H1 (cell line): ENCODE results near the gene FHOD1. TPM values are rescaled to one million over a fixed set of nuclear protein-coding genes. Genes with fewer than 3 reads are reported as not detected.

Source experiments
- CTCF ChIA-PET: fragments of 300-600 bp; sonication (Branson Sonifier 250); formaldehyde crosslinking; loops from one replicate; lab custom pipeline; 2021; ENCODE audit not compliant: partially characterized antibody; lab: Charles Lee
- POLR2A ChIA-PET: fragments of 300-600 bp; sonication (Branson Sonifier 250); formaldehyde crosslinking; loops from one replicate; lab custom pipeline; 2021; ENCODE audit warnings: inconsistent platforms; ENCODE audit not compliant: partially characterized antibody; lab: Charles Lee
- DNase-seq, 2 experiments: peaks; one replicate each; pipeline versions ENCODE4 v3.0.0 to v3.0.0-alpha.2; 2010 to 2022; ENCODE audit warnings: low spot score in 2 of 2, low read depth in 1 of 2, mixed read lengths in 1 of 2
- FAIRE-seq: peaks from 2 replicates; lab custom pipeline; 2011; peaks lifted over from hg19 to GRCh38; lab: Jason Lieb, UNC
- H2AFZ ChIP-seq: 2 replicates; pipeline ENCODE4 v1.8.1; 2012; ENCODE audit warnings: low read length, inconsistent platforms
- H2AK5ac ChIP-seq: 2 replicates; pipeline ENCODE4 v1.6.1; 2013; ENCODE audit warnings: low read depth, low read length
- H2BK120ac ChIP-seq: replicated peaks from 2 replicates; pipeline ENCODE3; 2013; ENCODE audit warnings: low read depth, low read length, inconsistent platforms
- H2BK12ac ChIP-seq: 2 replicates; pipeline ENCODE4 v1.6.1; 2013; ENCODE audit warnings: low read depth, low read length
- H2BK15ac ChIP-seq: 2 replicates; pipeline ENCODE4 v1.6.1; 2013; ENCODE audit warnings: low read length
- H2BK20ac ChIP-seq: 2 replicates; pipeline ENCODE4 v1.6.1; 2013; ENCODE audit warnings: low read length
- H2BK5ac ChIP-seq: 2 replicates; pipeline ENCODE4 v1.6.1; 2013; ENCODE audit warnings: low read depth, low read length
- H3K14ac ChIP-seq: 2 replicates; pipeline ENCODE4 v1.6.1; 2013; ENCODE audit warnings: inconsistent platforms; ENCODE audit not compliant: insufficient read length
- H3K18ac ChIP-seq: 2 replicates; pipeline ENCODE4 v1.6.1; 2013; ENCODE audit warnings: low read length; ENCODE audit errors: extremely low read depth
- H3K23ac ChIP-seq: 2 replicates; pipeline ENCODE4 v1.6.1; 2013; ENCODE audit warnings: inconsistent platforms; ENCODE audit not compliant: insufficient read length
- H3K23me2 ChIP-seq: 2 replicates; pipeline ENCODE4 v1.6.1; 2013; ENCODE audit warnings: low read depth, low read length
- H3K27ac ChIP-seq: 2 replicates; pipeline ENCODE4 v1.6.1; 2011; ENCODE audit warnings: low read depth, low read length, inconsistent platforms
- H3K27me3 ChIP-seq, 4 experiments: replicated peaks in 1 of 4; 1 replicate in 1 of 4; 2 replicates in 3 of 4; pipeline versions ENCODE4 v1.6.1 to v1.8.1; 2011 to 2013; ENCODE audit warnings: low read length in 3 of 4, mild to moderate bottlenecking in 3 of 4, inconsistent platforms in 2 of 4, mixed read lengths in 2 of 4, moderate library complexity in 1 of 4; ENCODE audit not compliant: control insufficient read depth in 3 of 4, insufficient read depth in 3 of 4; ENCODE audit errors: extremely low read depth in 1 of 4
- H3K36me3 ChIP-seq, 4 experiments: 2 replicates each; pipeline versions ENCODE4 v1.6.1 to v1.8.1; 2011 to 2013; ENCODE audit warnings: mild to moderate bottlenecking in 4 of 4, low read length in 3 of 4, moderate library complexity in 2 of 4, control low read depth in 1 of 4, inconsistent platforms in 1 of 4; ENCODE audit not compliant: insufficient read depth in 4 of 4, control insufficient read depth in 2 of 4
- H3K4ac ChIP-seq: replicated peaks from 2 replicates; pipeline ENCODE3; 2013; ENCODE audit warnings: low read length, low read depth, mixed read lengths, inconsistent platforms; ENCODE audit not compliant: insufficient read length
- H3K4me1 ChIP-seq, 4 experiments: replicated peaks in 1 of 4; 1 replicate in 1 of 4; 2 replicates in 3 of 4; pipeline versions ENCODE4 v1.6.1 to v1.8.1; 2011 to 2013; ENCODE audit warnings: low read length in 3 of 4, inconsistent platforms in 2 of 4, mixed read lengths in 1 of 4; ENCODE audit not compliant: insufficient read depth in 4 of 4, control insufficient read depth in 3 of 4
- H3K4me2 ChIP-seq, 2 experiments: 2 replicates each; pipeline versions ENCODE4 v1.6.1 to v1.8.1; 2011 to 2013; ENCODE audit warnings: low read depth in 2 of 2, low read length in 2 of 2, control low read depth in 1 of 2, inconsistent platforms in 1 of 2, mild to moderate bottlenecking in 1 of 2; ENCODE audit not compliant: insufficient read depth in 1 of 2
- H3K4me3 ChIP-seq, 4 experiments: fragments of 200-600, 300-600 bp in 1 of 4; sonication (generic), shearing (Covaris generic), sonication (Bioruptor Twin) in 1 of 4; 2 replicates each; pipeline versions ENCODE4 v1.5.1 to v1.8.1; 2011 to 2016; ENCODE audit warnings: low read length in 4 of 4, low read depth in 3 of 4, control low read depth in 2 of 4, inconsistent platforms in 2 of 4, mild to moderate bottlenecking in 2 of 4, mixed read lengths in 1 of 4, moderate library complexity in 1 of 4; ENCODE audit not compliant: insufficient read depth in 2 of 4; ENCODE audit errors: extremely low read depth in 1 of 4
- H3K56ac ChIP-seq: replicated peaks from 2 replicates; pipeline ENCODE3; 2013; ENCODE audit warnings: low read depth, mild to moderate bottlenecking, mixed read lengths, low read length, inconsistent platforms; ENCODE audit not compliant: insufficient read length
- H3K79me1 ChIP-seq: 2 replicates; pipeline ENCODE4 v1.6.1; 2013; ENCODE audit warnings: low read depth, low read length, control low read depth
- H3K79me2 ChIP-seq, 2 experiments: 2 replicates each; pipeline versions ENCODE4 v1.6.1 to v1.8.1; 2012 to 2013; ENCODE audit warnings: low read length in 2 of 2, mild to moderate bottlenecking in 2 of 2, inconsistent platforms in 1 of 2; ENCODE audit not compliant: insufficient read depth in 2 of 2, control insufficient read depth in 1 of 2
- H3K9ac ChIP-seq, 4 experiments: replicated peaks in 1 of 4; 1 replicate in 1 of 4; 2 replicates in 3 of 4; pipeline versions ENCODE4 v1.6.1 to v1.8.1; 2011 to 2013; ENCODE audit warnings: low read depth in 3 of 4, low read length in 3 of 4, control low read depth in 2 of 4, mild to moderate bottlenecking in 2 of 4, moderate library complexity in 2 of 4, inconsistent platforms in 1 of 4; ENCODE audit errors: extremely low read depth in 1 of 4
- H3K9me3 ChIP-seq, 2 experiments: 2 replicates each; pipeline versions ENCODE4 v1.6.1 to v1.8.1; 2012 to 2013; ENCODE audit warnings: mild to moderate bottlenecking in 2 of 2, moderate library complexity in 2 of 2, control low read depth in 1 of 2, inconsistent platforms in 1 of 2, low read depth in 1 of 2, low read length in 1 of 2, mixed read lengths in 1 of 2; ENCODE audit not compliant: insufficient read depth in 2 of 2
- H4K20me1 ChIP-seq, 2 experiments: replicated peaks in 1 of 2; 2 replicates each; pipeline versions ENCODE3 to v1.8.1; 2011 to 2013; ENCODE audit warnings: inconsistent platforms in 2 of 2, low read length in 2 of 2, mild to moderate bottlenecking in 1 of 2; ENCODE audit not compliant: insufficient read depth in 2 of 2, control insufficient read depth in 1 of 2
- H4K5ac ChIP-seq: 2 replicates; pipeline ENCODE4 v1.6.1; 2013; ENCODE audit warnings: low read length, low read depth, mixed read lengths, inconsistent platforms; ENCODE audit not compliant: insufficient read length
- H4K8ac ChIP-seq: 2 replicates; pipeline ENCODE4 v1.8.0; 2013; ENCODE audit warnings: mild to moderate bottlenecking, moderate library complexity, low read length, inconsistent platforms; ENCODE audit not compliant: insufficient read depth; ENCODE audit errors: extremely low read depth
- H4K91ac ChIP-seq: replicated peaks from 2 replicates; pipeline ENCODE3; 2013; ENCODE audit warnings: low read length, mixed read lengths, inconsistent platforms; ENCODE audit not compliant: insufficient read length
- CHD1 ChIP-seq: IDR thresholded peaks from 2 replicates; pipeline ENCODE4 v1.6.1; 2012; ENCODE audit warnings: low read depth, low read length, improper control_type of control experiment
- CREB1 ChIP-seq: IDR thresholded peaks from 2 replicates; pipeline ENCODE4 v1.6.1; 2012; ENCODE audit warnings: inconsistent platforms
- MAX ChIP-seq: IDR thresholded peaks from 2 replicates; pipeline ENCODE4 v1.6.1; 2012; ENCODE audit warnings: inconsistent platforms
- RAD21 ChIP-seq, 2 experiments: IDR thresholded peaks in 1 of 2; conservative IDR thresholded peaks in 1 of 2; 2 replicates each; pipeline ENCODE4 v1.6.1; 2011; ENCODE audit warnings: low read depth in 2 of 2, low read length in 2 of 2, improper control_type of control experiment in 1 of 2, inconsistent platforms in 1 of 2, mild to moderate bottlenecking in 1 of 2, moderate library complexity in 1 of 2
- SP1 ChIP-seq: IDR thresholded peaks from 2 replicates; pipeline ENCODE4 v1.6.1; 2011; ENCODE audit warnings: low read depth, low read length
- TAF7 ChIP-seq: optimal IDR thresholded peaks from 2 replicates; pipeline ENCODE3; 2011; ENCODE audit warnings: low read depth, mild to moderate bottlenecking, inconsistent platforms, low read length, moderate library complexity, borderline replicate concordance
- YY1 ChIP-seq: IDR thresholded peaks from 2 replicates; pipeline ENCODE4 v1.6.1; 2011; ENCODE audit warnings: low read depth, mild to moderate bottlenecking, low read length
- ZNF274 ChIP-seq: IDR thresholded peaks from 2 replicates; pipeline ENCODE4 v1.7.0; 2012; ENCODE audit warnings: low read length, borderline replicate concordance; ENCODE audit errors: extremely low read depth
- WGBS, 2 experiments: shearing (Covaris generic) in 1 of 2; methylation state at CpG; one replicate each; pipeline versions ENCODE4 v1.1.6 to v1.1.7; 2013 to 2015; ENCODE audit warnings: low lambda C conversion rate in 2 of 2, mixed read lengths in 2 of 2, inconsistent platforms in 1 of 2, low coverage in 1 of 2, missing lambda C conversion rate in 1 of 2; ENCODE audit not compliant: insufficient replicate concordance in 2 of 2, insufficient coverage in 1 of 2, insufficient read length in 1 of 2; ENCODE audit errors: extremely low coverage in 1 of 2, missing lambda C conversion rate in 1 of 2; 5-methylcytosine and 5-hydroxymethylcytosine counted together
- polyA plus RNA-seq, 7 experiments: library from polyadenylated mRNA; depleted of rRNA in 3 of 7; stranded (reverse) in 5 of 7; unstranded in 2 of 7; fragments of >200 nt in 5 of 7; fragments of 200-250 nt in 2 of 7; gene quantifications; 1 replicate in 5 of 7; 2 replicates in 1 of 7; 4 replicates in 1 of 7; pipeline versions ENCODE4 v1.2.1 to v1.2.3, GENCODE V29; 2011 to 2013; ENCODE audit warnings: missing spikeins in 2 of 7, mixed read lengths in 2 of 7
- total RNA-seq: library from RNA; stranded (reverse); fragmentation: NEBNext Ultra II Directional; extraction: Animal tissue kit (Norgen Biotek cat#: 25700); gene quantifications from 2 replicates; pipeline ENCODE4 v1.2.1, GENCODE V29; 2021

Gene FHOD1
- total and polyA plus RNA-seq, 2 of the 8 experiments (the other 6 are each of a cell fraction or from before 2014, with no cell fraction given): 31.3 to 60.7 TPM

- ChIA-PET POLR2A (interaction anchor here (0.7 to 2.3 kb wide), 7 partner anchors 8 to 139 kb away, joined by 3 to 9 read pairs (median 3); partner anchors contain the start of genes FHOD1 and SLC9A5), CTCF (interaction anchor here (0.6 to 10.5 kb wide), 63 partner anchors 8 to 1063 kb away, joined by 3 to 217 read pairs (median 5); partner anchors contain the start of genes FHOD1, KCTD19, LRRC36 and SLC9A5)
- no peak overlapping the region for H3K9ac ChIP-seq
- H3K18ac ChIP-seq: no peak overlapping the region
- H3K23me2 ChIP-seq: no peaks in the 10 kb centered on the region
- no peaks in the 10 kb centered on the region for H3K9me3 ChIP-seq
- peak overlapping the region; percentile 17; the same call in 1 of the 2 replicates for H2BK12ac ChIP-seq
- no peak overlapping the region for H3K4me3 ChIP-seq
- no peak overlapping the region for H3K4ac ChIP-seq
- H2AK5ac ChIP-seq: no peak overlapping the region
- no peaks in the 10 kb centered on the region for H3K79me2 ChIP-seq
- H4K5ac ChIP-seq: no peak overlapping the region
- no peak overlapping the region for H2BK15ac ChIP-seq
- FAIRE-seq (peak; percentile 36), DNase-seq (peak; percentile 62 to 82)
- no peak overlapping the region for H2BK20ac ChIP-seq
- H3K27ac ChIP-seq: no peak overlapping the region
- 78% methylated on average over 34 of the region's 34 CpGs; no CpG with 5 or more reads in 1 of the 2 experiments for WGBS, 2 experiments
- H2AFZ ChIP-seq: no peak overlapping the region
- H3K36me3 ChIP-seq: no peaks in the 10 kb centered on the region
- no peak overlapping the region for H3K56ac ChIP-seq
- H3K23ac ChIP-seq: no peak overlapping the region
- H3K79me1 ChIP-seq: no peaks in the 10 kb centered on the region
- H2BK120ac ChIP-seq: no peak overlapping the region
- no peak overlapping the region for H4K91ac ChIP-seq
- H4K20me1 ChIP-seq: peaks cover 2 to 9% of the 10 kb centered on the region in 2 experiments
- peak overlapping the region; percentile 75; the same call in 1 of the 2 replicates for H4K8ac ChIP-seq
- H3K27me3 ChIP-seq: peaks cover 0 to 5% (median 4%) of the 10 kb centered on the region in 4 experiments; a peak in 3 of 7 replicates
- no peak overlapping the region for H3K14ac ChIP-seq
- no peak overlapping the region for H2BK5ac ChIP-seq
- no peak overlapping the region for H3K4me2 ChIP-seq
- H3K4me1 ChIP-seq: peaks cover 0 to 2% (median 0%) of the 10 kb centered on the region in 4 experiments; a peak in 1 of 7 replicates
- 0 out of 2 replicates have a peak, but pooled peaks have one; percentile 33 for TF ChIP-seq CREB1
- no peak for TF ChIP-seq ZNF274
- TF ChIP-seq TAF7: peak; percentile 23
- TF ChIP-seq MAX: peak; percentile 59
- TF ChIP-seq SP1: no peak
- 0 out of 2 replicates have a peak, but pooled peaks have one; percentile 29 for TF ChIP-seq YY1
- peak; percentile 62 to 78 for TF ChIP-seq RAD21 (IDR thresholded peaks at IDR 0.05 in 1 of 2, conservative IDR thresholded peaks at IDR 0.05 in 1 of 2; ENCODE audit: low read depth in 2 of 2, low read length in 2 of 2)
- TF ChIP-seq CHD1: no peak
Measured at GRCh38 chr16:67284699-67285646, 37.7 kb upstream of the FHOD1 start.
